ENCODE measurements around the gene TTC28. TPM values are rescaled to one million over a fixed set of nuclear protein-coding genes. Genes with fewer than 3 reads are reported as not detected.

TTC28 gene
- total RNA-seq, 1 donor from 2014 or later, result 23.2 TPM

- DNase-seq (ENCODE audit: low read depth), result no peak
- TF ChIP-seq CTCF (IDR thresholded peaks at IDR 0.05; ENCODE audit: insufficient read depth, low read depth, low read length) (no peak), EZH2 (IDR thresholded peaks at IDR 0.05; ENCODE audit: insufficient read depth, low read length) (no peak)
- Histone ChIP-seq H3K27me3 (ENCODE audit: insufficient read depth, low read length) (no peaks in the 10 kb centered on the region), H2AFZ (ENCODE audit: low read depth, low read length) (no peak overlapping the region), H3K4me1 (ENCODE audit: insufficient read depth, low read length) (peaks cover 36% of the 10 kb centered on the region), H3K27ac (ENCODE audit: low read depth, low read length) (peak overlapping the region; percentile 46), H3K79me2 (ENCODE audit: insufficient read depth, low read length) (no peaks in the 10 kb centered on the region), H4K20me1 (ENCODE audit: insufficient read depth, low read length) (no peaks in the 10 kb centered on the region), H3K36me3 (ENCODE audit: insufficient read depth, low read length) (no peaks in the 10 kb centered on the region), H3K9me3 (ENCODE audit: insufficient read depth, low read depth, low read length) (no peaks in the 10 kb centered on the region), H3K9ac (ENCODE audit: low read length) (no peak overlapping the region), H3K4me2 (ENCODE audit: low read length) (peak overlapping the region; percentile 73), H3K4me3 (ENCODE audit: insufficient read depth, low read depth, low read length) (no peak overlapping the region)
- no peaks in the 10 kb centered on the region for H3K27me3 Mint-ChIP-seq (ENCODE audit: low read depth, unreplicated experiment)
- no peak for FAIRE-seq
- peaks cover 46% of the 10 kb centered on the region for H3K4me1 Mint-ChIP-seq (ENCODE audit: low read depth, unreplicated experiment)
- no peak overlapping the region for H3K4me3 Mint-ChIP-seq (ENCODE audit: unreplicated experiment)
- H3K9me3 Mint-ChIP-seq (ENCODE audit: unreplicated experiment), result peaks cover 5% of the 10 kb centered on the region
- peak overlapping the region; percentile 93 for H3K27ac Mint-ChIP-seq (ENCODE audit: unreplicated experiment)
- peaks cover 2% of the 10 kb centered on the region for H3K36me3 Mint-ChIP-seq (ENCODE audit: low read depth, unreplicated experiment)
These were observed 540.1 kb downstream of the TTC28 start for GRCh38 chr22:28139516-28139915.

GRCh38 chr22:28137036-28137435, 542.6 kb downstream of the TTC28 start:
- FAIRE-seq, result no peak
- DNase-seq (ENCODE audit: low read depth), result no peak

More at GRCh38 chr22:28137036-28137435, 542.6 kb downstream of the TTC28 start:
- Histone ChIP-seq H3K9me3 (ENCODE audit: insufficient read depth, low read depth, low read length) (no peaks in the 10 kb centered on the region), H3K4me2 (ENCODE audit: low read length) (no peak overlapping the region), H3K27me3 (ENCODE audit: insufficient read depth, low read length) (no peaks in the 10 kb centered on the region), H4K20me1 (ENCODE audit: insufficient read depth, low read length) (no peaks in the 10 kb centered on the region), H3K79me2 (ENCODE audit: insufficient read depth, low read length) (no peaks in the 10 kb centered on the region), H3K4me3 (ENCODE audit: insufficient read depth, low read depth, low read length) (no peak overlapping the region), H3K9ac (ENCODE audit: low read length) (no peak overlapping the region), H2AFZ (ENCODE audit: low read depth, low read length) (no peak overlapping the region), H3K4me1 (ENCODE audit: insufficient read depth, low read length) (peaks cover 24% of the 10 kb centered on the region), H3K36me3 (ENCODE audit: insufficient read depth, low read length) (no peaks in the 10 kb centered on the region), H3K27ac (ENCODE audit: low read depth, low read length) (no peak overlapping the region)
- Mint-ChIP-seq H3K27me3 (ENCODE audit: low read depth, unreplicated experiment) (no peaks in the 10 kb centered on the region), H3K36me3 (ENCODE audit: low read depth, unreplicated experiment) (peaks cover 7% of the 10 kb centered on the region), H3K4me3 (ENCODE audit: unreplicated experiment) (no peak overlapping the region), H3K27ac (ENCODE audit: unreplicated experiment) (no peak overlapping the region), H3K4me1 (ENCODE audit: low read depth, unreplicated experiment) (peaks cover 26% of the 10 kb centered on the region), H3K9me3 (ENCODE audit: unreplicated experiment) (peaks cover 10% of the 10 kb centered on the region)
- TF ChIP-seq EZH2 (IDR thresholded peaks at IDR 0.05; ENCODE audit: insufficient read depth, low read length), result no peak
- no peak for TF ChIP-seq CTCF (IDR thresholded peaks at IDR 0.05; ENCODE audit: insufficient read depth, low read depth, low read length)
